ENCODE data around the gene NPAS3. TPM values are rescaled to one million over a fixed set of nuclear protein-coding genes. Genes with fewer than 3 reads are reported as not detected.

The NPAS3 gene
- total RNA-seq, 1 donor from 2014 or later = 0.95 TPM

DNA sequence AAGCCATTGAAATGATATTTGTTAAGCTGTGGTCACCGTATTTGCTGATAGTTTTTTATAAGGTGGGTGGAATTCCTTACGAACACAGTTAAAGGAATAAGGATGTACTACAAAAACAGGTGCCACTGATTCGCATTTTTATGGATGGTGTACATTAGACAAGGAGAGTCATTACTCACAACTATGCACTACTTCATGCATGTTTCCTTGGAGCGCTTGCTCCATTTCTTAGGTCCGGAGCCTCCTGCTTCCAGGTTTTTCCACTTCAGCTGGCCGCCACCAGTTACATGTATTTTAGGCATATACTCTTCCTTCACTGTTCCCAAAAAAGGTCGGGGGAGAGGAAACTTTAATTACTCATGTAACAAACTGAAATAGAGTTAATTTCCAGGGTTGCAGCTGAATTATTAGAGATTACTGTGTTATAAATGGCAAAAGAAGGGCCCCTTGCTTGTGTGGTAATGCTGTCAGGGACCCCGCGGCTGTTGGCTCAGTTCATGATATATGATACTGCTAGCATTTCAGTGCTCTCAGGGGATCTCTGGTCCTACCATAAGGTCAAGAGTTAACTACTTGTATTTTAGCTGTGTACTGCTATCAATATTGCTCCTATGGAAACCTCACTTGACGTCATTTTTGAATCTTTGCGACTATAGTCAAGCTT, 454.7 kb downstream of the NPAS3 start:
- H3K9me3 ChIP-seq = no peaks in the 10 kb centered on the region
- H3K36me3 ChIP-seq = no peaks in the 10 kb centered on the region
- DNase-seq (no peak), ATAC-seq (no peak)
- no peaks in the 10 kb centered on the region for H3K27me3 ChIP-seq (ENCODE audit: low read depth)
- H3K4me1 ChIP-seq = no peaks in the 10 kb centered on the region
- intact Hi-C loops (cut with DNase I) = no loop called here
- TF ChIP-seq, protein P1, sequence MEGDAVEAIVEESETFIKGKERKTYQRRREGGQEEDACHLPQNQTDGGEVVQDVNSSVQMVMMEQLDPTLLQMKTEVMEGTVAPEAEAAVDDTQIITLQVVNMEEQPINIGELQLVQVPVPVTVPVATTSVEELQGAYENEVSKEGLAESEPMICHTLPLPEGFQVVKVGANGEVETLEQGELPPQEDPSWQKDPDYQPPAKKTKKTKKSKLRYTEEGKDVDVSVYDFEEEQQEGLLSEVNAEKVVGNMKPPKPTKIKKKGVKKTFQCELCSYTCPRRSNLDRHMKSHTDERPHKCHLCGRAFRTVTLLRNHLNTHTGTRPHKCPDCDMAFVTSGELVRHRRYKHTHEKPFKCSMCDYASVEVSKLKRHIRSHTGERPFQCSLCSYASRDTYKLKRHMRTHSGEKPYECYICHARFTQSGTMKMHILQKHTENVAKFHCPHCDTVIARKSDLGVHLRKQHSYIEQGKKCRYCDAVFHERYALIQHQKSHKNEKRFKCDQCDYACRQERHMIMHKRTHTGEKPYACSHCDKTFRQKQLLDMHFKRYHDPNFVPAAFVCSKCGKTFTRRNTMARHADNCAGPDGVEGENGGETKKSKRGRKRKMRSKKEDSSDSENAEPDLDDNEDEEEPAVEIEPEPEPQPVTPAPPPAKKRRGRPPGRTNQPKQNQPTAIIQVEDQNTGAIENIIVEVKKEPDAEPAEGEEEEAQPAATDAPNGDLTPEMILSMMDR (IDR thresholded peaks at IDR 0.05) = no peak
- no peak overlapping the region for H3K27ac ChIP-seq
- no peak overlapping the region for H3K4me3 ChIP-seq

DNA sequence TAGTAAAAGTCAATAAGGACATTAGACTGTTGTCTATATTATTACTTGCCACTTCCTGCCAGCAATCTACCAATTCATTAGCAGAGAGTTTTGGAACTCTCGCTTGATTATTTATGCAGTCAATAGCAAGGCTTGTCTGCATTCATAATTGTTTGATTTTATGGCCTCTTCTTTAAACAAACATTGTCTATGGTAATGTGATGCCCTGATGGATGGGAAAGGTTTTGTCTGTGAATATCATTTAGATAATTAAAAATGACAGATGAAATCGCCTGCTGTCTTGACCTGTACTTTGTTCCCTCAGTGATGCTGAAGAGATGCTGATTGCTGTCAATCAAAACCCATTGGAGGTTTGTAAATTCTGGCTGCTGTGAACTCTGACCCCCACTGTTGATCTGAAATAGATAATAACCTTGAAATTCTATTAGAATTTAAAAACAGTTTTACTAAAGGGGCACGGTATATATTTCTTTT, 455.3 kb downstream of the NPAS3 start:
- TF ChIP-seq, protein P1 (IDR thresholded peaks at IDR 0.05) = no peak
- intact Hi-C loops (cut with DNase I) = no loop called here
- Histone ChIP-seq H3K36me3 (no peaks in the 10 kb centered on the region), H3K4me3 (no peak overlapping the region), H3K27ac (no peak overlapping the region), H3K4me1 (no peaks in the 10 kb centered on the region), H3K27me3 (ENCODE audit: low read depth) (no peaks in the 10 kb centered on the region), H3K9me3 (no peaks in the 10 kb centered on the region)
- ATAC-seq = no peak
- no peak for DNase-seq

DNA sequence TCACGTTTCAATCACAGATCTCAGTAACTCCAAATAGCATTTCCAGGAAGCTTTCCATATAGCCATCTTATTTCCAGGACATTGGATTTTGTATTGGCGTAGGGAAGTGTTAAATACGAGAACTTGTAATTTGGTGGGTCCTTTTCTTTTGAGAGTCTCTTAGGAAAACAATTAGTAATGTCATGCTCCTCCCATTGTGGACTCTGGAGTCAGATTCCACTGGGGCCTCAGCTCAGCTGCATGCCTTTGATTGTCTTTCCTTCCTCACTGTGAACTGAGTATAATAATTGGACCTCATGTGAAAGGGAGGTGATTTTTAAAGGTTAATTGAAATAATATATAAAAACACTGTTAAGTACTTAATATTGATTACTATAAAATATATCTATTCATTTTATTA, 462.6 kb downstream of the NPAS3 start:
- no peak for ATAC-seq
- H3K27ac ChIP-seq = no peak overlapping the region
- H3K4me3 ChIP-seq = no peak overlapping the region

DNA sequence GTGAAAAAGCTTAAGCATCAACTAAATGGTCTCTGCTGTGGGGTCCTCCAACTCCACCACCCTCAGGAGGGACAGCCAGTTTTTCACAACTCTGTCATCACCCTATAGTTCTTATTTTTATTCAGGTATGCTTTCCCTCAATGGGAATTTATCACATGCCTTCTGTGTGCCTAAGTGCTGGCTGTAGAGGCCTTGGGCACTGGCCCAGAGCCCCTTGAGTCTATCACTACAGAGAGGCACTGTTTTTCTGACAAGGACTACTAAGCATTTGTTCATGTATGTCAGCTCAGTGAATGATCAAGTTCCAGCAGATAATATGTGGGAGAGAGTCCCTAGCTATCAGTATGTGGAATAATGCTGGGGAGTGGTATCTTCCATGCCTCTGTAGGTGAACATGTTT, 463.9 kb downstream of the NPAS3 start:
- Histone ChIP-seq H3K27me3 (ENCODE audit: low read depth) (no peaks in the 10 kb centered on the region), H3K4me1 (peaks cover 11% of the 10 kb centered on the region), H3K27ac (peak overlapping the region; percentile 29), H3K4me3 (no peak overlapping the region), H3K9me3 (peaks cover 4% of the 10 kb centered on the region), H3K36me3 (no peaks in the 10 kb centered on the region)
- DNase-seq (peak; percentile 70), ATAC-seq (peak; percentile 71 to 74)
- intact Hi-C loops (cut with DNase I) = no loop called here
- TF ChIP-seq, protein P1 (IDR thresholded peaks at IDR 0.05) = no peak

More for the DNA sequence above, 462.6 kb downstream of the NPAS3 start:
- Histone ChIP-seq H3K36me3 (no peaks in the 10 kb centered on the region), H3K9me3 (peaks cover 4% of the 10 kb centered on the region), H3K4me1 (peaks cover 11% of the 10 kb centered on the region), H3K27me3 (ENCODE audit: low read depth) (no peaks in the 10 kb centered on the region)
- no peak for DNase-seq
- TF ChIP-seq, protein P1 (IDR thresholded peaks at IDR 0.05) = no peak
- intact Hi-C loops (cut with DNase I) = no loop called here

DNA sequence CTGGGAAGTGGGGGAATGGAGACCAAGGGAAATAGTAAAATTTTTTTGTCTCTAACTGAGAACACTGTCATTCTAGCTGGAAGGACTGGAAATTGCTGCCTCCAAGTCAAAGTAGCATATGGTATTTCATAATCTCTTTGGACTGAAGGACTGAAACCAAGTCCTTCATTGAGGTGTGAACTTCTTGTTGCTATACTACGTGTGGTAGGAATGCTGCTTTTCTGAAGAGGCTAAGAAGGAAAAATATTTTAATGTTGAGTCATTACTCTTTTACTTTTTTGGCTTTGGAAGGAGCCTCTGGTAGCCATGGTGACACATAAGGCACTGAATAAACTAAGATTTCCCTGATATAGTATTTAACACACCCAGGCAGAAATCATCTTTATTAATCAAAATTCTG, 465.4 kb downstream of the NPAS3 start:
- Histone ChIP-seq H3K27ac (peak overlapping the region; percentile 58), H3K9me3 (peaks cover 4% of the 10 kb centered on the region), H3K27me3 (ENCODE audit: low read depth) (no peaks in the 10 kb centered on the region), H3K36me3 (no peaks in the 10 kb centered on the region), H3K4me3 (no peak overlapping the region), H3K4me1 (peaks cover 11% of the 10 kb centered on the region)
- no peak for DNase-seq
- intact Hi-C loops (cut with DNase I) = no loop called here
- TF ChIP-seq, protein P1 (IDR thresholded peaks at IDR 0.05) = no peak
- ATAC-seq = peak; percentile 91 to 95
